Fibroblast of skin of right biceps (primary cell): ENCODE data around the gene MYT1.
A peak's percentile ranks its signal among the peaks of the same experiment; 100 is the strongest.
"Not testable (repeated sequence)": the region's sequence is repeated elsewhere in the genome, so short reads cannot be mapped to it uniquely, and the experiment has no call there.

ENCODE experiments used
- DNase-seq: peaks from one replicate; pipeline ENCODE4 v3.0.0-alpha.2; 2013

The MYT1 gene

GRCh38 chr20:64283646-64284045, 119.4 kb downstream of the MYT1 start:
- DNase-seq: no peak

GRCh38 chr20:64285579-64286446, 121.6 kb downstream of the MYT1 start:
- peak; percentile 38 for DNase-seq

- DNase-seq: not testable (repeated sequence)
Observed at GRCh38 chr20:64286447-64287263, 122.4 kb downstream of the MYT1 start.

GRCh38 chr20:64287264-64287590, 123.0 kb downstream of the MYT1 start:
- DNase-seq: not testable (repeated sequence)
